Measurements from ENCODE around the gene MANBA.

GRCh38 chr4:102631616-102632015, 129.2 kb downstream of the MANBA start:
- TF ChIP-seq CTCF (IDR thresholded peaks at IDR 0.05): no peak
- no peak for TF ChIP-seq POLR2A (IDR thresholded peaks at IDR 0.05)

Measured in adrenal gland (tissue), 5 donors.